IPS-11a (cell line): Measurements from ENCODE around the gene GYPC.
"Not testable (repeated sequence)": the region's sequence is repeated elsewhere in the genome, so short reads cannot be mapped to it uniquely, and the experiment has no call there.

Experiments used
- H3K4me3 ChIP-seq: one replicate; pipeline ENCODE4 v1.5.1; 2013; ENCODE audit warnings: low read depth, low read length, control low read depth

GYPC gene

GRCh38 chr2:126668254-126668653 lies 12.3 kb downstream of the GYPC start:
- H3K4me3 ChIP-seq: no peak overlapping the region

DNA sequence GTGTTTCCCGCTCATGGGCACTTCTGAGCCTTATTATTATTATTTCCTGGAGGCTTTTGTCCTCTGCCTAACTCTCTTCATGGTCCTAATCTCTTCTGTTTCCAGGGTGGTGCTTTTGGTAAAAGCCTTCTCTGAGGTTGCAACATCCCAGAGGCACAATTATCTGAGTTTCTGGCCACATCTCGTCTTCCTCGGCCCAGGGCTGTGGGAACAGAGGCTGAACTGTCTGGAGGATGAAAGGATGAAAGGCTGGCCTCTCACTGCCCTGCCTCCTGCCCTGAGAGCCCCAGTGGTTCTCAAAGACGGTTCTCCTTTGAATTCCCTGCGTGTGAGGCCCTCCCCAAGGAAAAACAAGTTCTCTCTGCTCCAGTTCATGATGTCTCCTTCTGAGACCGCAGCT lies 13.8 kb downstream of the GYPC start:
- H3K4me3 ChIP-seq: no peak overlapping the region

- no peak overlapping the region for H3K4me3 ChIP-seq
Measured at GRCh38 chr2:126671488-126671887, 15.5 kb downstream of the GYPC start.

GRCh38 chr2:126672980-126673605 lies 17.1 kb downstream of the GYPC start:
- H3K4me3 ChIP-seq: no peak overlapping the region

- no peak overlapping the region for H3K4me3 ChIP-seq
Measured at GRCh38 chr2:126674075-126674744, 18.3 kb downstream of the GYPC start.

GRCh38 chr2:126675637-126676036 lies 19.7 kb downstream of the GYPC start:
- no peak overlapping the region for H3K4me3 ChIP-seq

- no peak overlapping the region for H3K4me3 ChIP-seq
Measured at GRCh38 chr2:126676221-126677175, 20.5 kb downstream of the GYPC start.

- H3K4me3 ChIP-seq: no peak overlapping the region
Measured at GRCh38 chr2:126677176-126677538, 21.2 kb downstream of the GYPC start.

GRCh38 chr2:126678269-126679065 lies 22.5 kb downstream of the GYPC start:
- H3K4me3 ChIP-seq: no peak overlapping the region

DNA sequence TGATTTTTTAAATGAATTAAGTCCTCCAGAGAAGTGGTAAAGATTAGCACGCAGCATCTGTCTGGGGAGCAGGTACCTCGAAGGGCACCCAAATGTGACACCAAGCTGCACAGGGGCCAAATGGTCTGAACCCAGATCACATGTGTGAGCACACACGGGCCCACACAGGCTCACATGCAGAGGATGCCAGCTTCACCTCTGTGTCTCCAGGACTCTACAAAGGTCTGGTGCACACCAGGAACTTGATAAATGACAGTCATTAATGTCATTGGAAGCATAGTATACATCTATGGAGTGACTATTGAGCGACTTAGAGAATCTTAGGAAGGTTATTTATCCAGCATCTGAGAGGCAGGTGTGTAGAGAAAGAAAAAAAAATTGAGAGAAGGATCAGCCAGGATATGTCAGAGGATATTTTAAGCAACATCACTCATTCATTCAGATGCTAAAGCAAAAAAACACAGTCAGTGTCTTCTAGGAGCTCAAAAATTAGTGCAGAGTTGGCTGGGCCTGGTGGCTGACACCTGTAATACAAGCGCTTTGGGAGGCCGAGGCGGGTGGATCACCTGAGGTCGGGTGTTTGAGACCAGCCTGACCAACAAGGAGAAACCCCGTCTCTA lies 23.2 kb downstream of the GYPC start:
- H3K4me3 ChIP-seq: no peak overlapping the region

DNA sequence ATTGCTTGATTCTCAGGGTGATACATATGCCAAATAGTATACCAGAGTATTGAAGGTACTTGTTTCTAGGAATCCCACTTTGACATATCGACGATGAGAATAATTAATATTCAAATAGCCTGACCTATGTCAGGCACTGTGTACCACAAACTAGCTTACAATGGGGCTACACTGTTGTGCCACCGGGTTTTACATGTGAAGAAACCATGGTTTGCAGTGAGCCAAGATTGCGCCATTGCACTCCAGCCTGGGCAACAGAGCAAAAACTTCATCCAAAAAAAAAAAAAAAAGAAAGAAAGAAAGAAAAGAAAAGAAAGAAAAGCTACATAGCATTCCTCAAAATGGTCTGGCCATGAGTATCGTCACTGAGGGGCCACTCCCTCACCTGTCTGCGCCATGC lies 25.5 kb downstream of the GYPC start:
- H3K4me3 ChIP-seq: no peak overlapping the region

GRCh38 chr2:126685629-126686028 lies 29.7 kb downstream of the GYPC start:
- no peak overlapping the region for H3K4me3 ChIP-seq

GRCh38 chr2:126686286-126686685 lies 30.3 kb downstream of the GYPC start:
- no peak overlapping the region for H3K4me3 ChIP-seq

DNA sequence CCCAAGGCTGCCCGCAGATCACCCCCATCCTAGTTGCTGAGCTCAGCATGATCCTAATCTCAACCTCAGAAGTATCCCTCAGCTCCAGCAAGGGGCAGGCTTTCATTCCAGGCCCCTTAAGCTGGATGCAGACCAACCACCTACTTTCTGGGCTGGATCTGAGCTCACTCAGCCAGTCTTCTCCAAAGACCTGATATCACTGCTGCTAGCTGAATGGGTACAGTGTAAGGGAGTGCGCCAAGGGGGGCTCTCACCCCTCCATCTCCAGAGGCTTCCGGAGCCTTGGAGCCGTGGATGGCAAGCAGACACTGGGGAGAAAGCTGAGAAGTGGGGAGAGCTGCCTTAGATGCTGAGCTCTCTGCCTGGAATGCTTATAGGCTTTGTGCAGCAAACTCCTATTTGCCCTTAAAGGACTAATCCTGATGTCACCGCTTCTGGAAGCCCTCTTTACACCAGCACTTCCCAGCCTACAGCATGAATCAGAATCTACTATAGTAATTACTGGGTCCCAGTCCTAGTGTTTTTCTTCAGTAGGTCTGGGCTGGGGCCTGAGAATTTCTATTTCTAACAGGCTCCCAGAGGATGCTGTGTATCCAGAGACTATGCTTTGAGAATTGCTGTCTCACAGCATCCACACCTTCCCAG lies 31.0 kb downstream of the GYPC start:
- H3K4me3 ChIP-seq: no peak overlapping the region

GRCh38 chr2:126687503-126687902 lies 31.5 kb downstream of the GYPC start:
- H3K4me3 ChIP-seq: no peak overlapping the region

DNA sequence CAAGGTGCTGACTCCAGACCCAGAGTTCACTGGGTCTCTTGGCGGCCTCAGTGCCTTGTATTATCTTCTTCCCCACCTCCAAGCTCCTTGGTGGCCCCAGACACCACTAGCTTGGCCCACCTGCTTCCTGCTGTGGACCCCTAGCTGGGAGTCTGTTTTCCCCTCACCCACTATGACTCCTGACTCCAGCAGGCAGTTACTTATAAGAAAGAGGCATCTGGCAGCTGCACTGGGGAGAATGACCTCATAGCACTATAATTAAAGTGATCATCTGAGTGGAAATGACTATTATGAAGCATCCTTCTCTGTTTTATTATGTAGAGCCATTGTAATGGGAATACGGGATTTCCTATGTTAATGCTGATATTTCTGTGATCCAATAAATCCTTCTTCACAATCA lies 32.6 kb downstream of the GYPC start:
- H3K4me3 ChIP-seq: not testable (repeated sequence)

DNA sequence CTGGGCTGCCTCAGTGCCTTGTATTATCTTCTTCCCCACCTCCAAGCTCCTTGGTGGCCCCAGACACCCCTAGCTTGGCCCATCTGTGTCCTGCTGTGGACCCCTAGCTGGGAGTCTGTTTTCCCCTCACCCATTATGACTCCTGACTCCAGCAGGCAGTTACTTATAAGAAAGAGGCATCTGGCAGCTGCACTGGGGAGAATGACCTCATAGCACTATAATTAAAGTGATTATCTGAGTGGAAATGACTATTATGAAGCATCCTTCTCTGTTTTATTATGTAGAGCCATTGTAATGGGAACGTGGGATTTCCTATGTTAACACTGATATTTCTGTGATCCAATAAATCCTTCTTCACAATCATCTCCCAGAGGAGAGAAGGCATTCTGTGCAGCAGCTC lies 36.3 kb downstream of the GYPC start:
- not testable (repeated sequence) for H3K4me3 ChIP-seq

GRCh38 chr2:126692934-126693592 lies 37.1 kb downstream of the GYPC start:
- H3K4me3 ChIP-seq: not testable (repeated sequence)

GRCh38 chr2:126696644-126697520 lies 40.9 kb downstream of the GYPC start:
- no peak overlapping the region for H3K4me3 ChIP-seq
